Mesendoderm (in vitro differentiated cells): ENCODE results near the gene PGM5.
"Not testable (repeated sequence)": the region's sequence is repeated elsewhere in the genome, so short reads cannot be mapped to it uniquely, and the experiment has no call there.

Source experiments
- DNase-seq: peaks from one replicate; pipeline ENCODE4 v3.0.0; 2013
- H2AK5ac ChIP-seq: 2 replicates; pipeline ENCODE4 v1.6.1; 2013; ENCODE audit warnings: low read length, inconsistent platforms
- H2BK120ac ChIP-seq: 2 replicates; pipeline ENCODE4 v1.6.1; 2013; ENCODE audit warnings: low read depth, mild to moderate bottlenecking, low read length, moderate library complexity, mixed read lengths
- H2BK15ac ChIP-seq: replicated peaks from 2 replicates; pipeline ENCODE4 v1.6.1; 2013; ENCODE audit warnings: low read depth, mild to moderate bottlenecking, moderate library complexity
- H2BK5ac ChIP-seq: 2 replicates; pipeline ENCODE4 v1.6.1; 2013; ENCODE audit warnings: low read length, inconsistent platforms
- H3K18ac ChIP-seq: 2 replicates; pipeline ENCODE4 v1.6.1; 2013; ENCODE audit warnings: mild to moderate bottlenecking, low read length, mixed read lengths
- H3K23ac ChIP-seq: one replicate; pipeline ENCODE4 v1.6.1; 2013; ENCODE audit warnings: low read length
- H3K27ac ChIP-seq: 2 replicates; pipeline ENCODE4 v1.5.1; 2013; ENCODE audit warnings: low read depth, mild to moderate bottlenecking, inconsistent platforms, low read length, moderate library complexity
- H3K27me3 ChIP-seq: 2 replicates; pipeline ENCODE4 v1.6.1; 2013; ENCODE audit warnings: low read length, control low read depth, mild to moderate bottlenecking, inconsistent platforms; ENCODE audit not compliant: insufficient read depth, poor library complexity
- H3K36me3 ChIP-seq: 2 replicates; pipeline ENCODE4 v1.6.1; 2013; ENCODE audit warnings: low read length, inconsistent platforms; ENCODE audit not compliant: control insufficient read depth, insufficient read depth
- H3K4ac ChIP-seq: one replicate; pipeline ENCODE4 v1.6.1; 2013; ENCODE audit warnings: low read depth, mild to moderate bottlenecking, low read length, moderate library complexity
- H3K4me1 ChIP-seq: 2 replicates; pipeline ENCODE4 v1.6.1; 2013; ENCODE audit warnings: low read depth, low read length, inconsistent platforms; ENCODE audit not compliant: control insufficient read depth
- H3K4me2 ChIP-seq: 2 replicates; pipeline ENCODE4 v1.6.1; 2013; ENCODE audit warnings: low read length
- H3K4me3 ChIP-seq: 2 replicates; pipeline ENCODE4 v1.5.1; 2013; ENCODE audit warnings: mild to moderate bottlenecking, low read length
- H3K56ac ChIP-seq: one replicate; pipeline ENCODE4 v1.6.1; 2013; ENCODE audit warnings: low read length
- H3K79me1 ChIP-seq: 2 replicates; pipeline ENCODE4 v1.6.1; 2013; ENCODE audit warnings: low read length, inconsistent platforms
- H3K79me2 ChIP-seq: 2 replicates; pipeline ENCODE4 v1.6.1; 2013; ENCODE audit warnings: mild to moderate bottlenecking, low read length; ENCODE audit not compliant: control insufficient read depth, insufficient read depth
- H3K9ac ChIP-seq: 2 replicates; pipeline ENCODE4 v1.6.1; 2013; ENCODE audit warnings: low read length, inconsistent platforms
- H4K5ac ChIP-seq: one replicate; pipeline ENCODE4 v1.6.1; 2013; ENCODE audit warnings: low read length
- H4K8ac ChIP-seq: one replicate; pipeline ENCODE4 v1.6.1; 2013; ENCODE audit warnings: low read depth, mild to moderate bottlenecking, control low read depth, low read length, moderate library complexity
- WGBS: extraction: QIAGEN DNeasy Blood & Tissue Kit; methylation state at CpG from one replicate; pipeline ENCODE4 v1.1.7; 2013; ENCODE audit warnings: low lambda C conversion rate, missing lambda C conversion rate; ENCODE audit not compliant: insufficient coverage; ENCODE audit errors: extremely low coverage; 5-methylcytosine and 5-hydroxymethylcytosine counted together

Gene PGM5

GRCh38 chr9:68324518-68324917, 31.9 kb upstream of the PGM5 start:
- H3K4me3 ChIP-seq, H2BK5ac ChIP-seq, H3K4me2 ChIP-seq, H2BK15ac ChIP-seq, H3K18ac ChIP-seq, H3K4me1 ChIP-seq, H3K79me2 ChIP-seq, H2AK5ac ChIP-seq, H3K23ac ChIP-seq, H4K5ac ChIP-seq, H3K36me3 ChIP-seq, H3K9ac ChIP-seq, H3K79me1 ChIP-seq, DNase-seq, H3K4ac ChIP-seq, H3K56ac ChIP-seq, H3K27ac ChIP-seq, H4K8ac ChIP-seq, H2BK120ac ChIP-seq, H3K27me3 ChIP-seq: not testable (repeated sequence)
- WGBS = no CpG with 5 or more reads among the region's 20 CpGs

- H2AK5ac ChIP-seq, H3K4me3 ChIP-seq, H3K27ac ChIP-seq, H3K4ac ChIP-seq, H2BK5ac ChIP-seq, H3K36me3 ChIP-seq, H3K18ac ChIP-seq, H4K8ac ChIP-seq, H3K4me2 ChIP-seq, H3K4me1 ChIP-seq, H4K5ac ChIP-seq, H3K9ac ChIP-seq, H2BK15ac ChIP-seq, DNase-seq, H2BK120ac ChIP-seq, H3K27me3 ChIP-seq, H3K79me1 ChIP-seq, H3K23ac ChIP-seq, H3K79me2 ChIP-seq, H3K56ac ChIP-seq: not testable (repeated sequence)
- WGBS = no CpG with 5 or more reads among the region's 4 CpGs
Measured at GRCh38 chr9:68329106-68329505, 27.3 kb upstream of the PGM5 start.

GRCh38 chr9:68330531-68331173, 25.8 kb upstream of the PGM5 start:
- H3K4me2 ChIP-seq, H3K27ac ChIP-seq, H3K9ac ChIP-seq, H3K36me3 ChIP-seq, H2AK5ac ChIP-seq, H3K4me3 ChIP-seq, H3K79me2 ChIP-seq, H3K56ac ChIP-seq, H3K79me1 ChIP-seq, H3K27me3 ChIP-seq, H3K4ac ChIP-seq, H4K8ac ChIP-seq, H3K4me1 ChIP-seq, H3K23ac ChIP-seq, H2BK5ac ChIP-seq, H3K18ac ChIP-seq, H2BK15ac ChIP-seq, H2BK120ac ChIP-seq, H4K5ac ChIP-seq, DNase-seq: not testable (repeated sequence)
- WGBS = no CpG with 5 or more reads among the region's 11 CpGs

- H3K4me3 ChIP-seq, H2BK15ac ChIP-seq, H3K79me1 ChIP-seq, H3K18ac ChIP-seq, H3K56ac ChIP-seq, H3K4me1 ChIP-seq, H3K9ac ChIP-seq, H3K79me2 ChIP-seq, H2BK120ac ChIP-seq, H3K27me3 ChIP-seq, H4K5ac ChIP-seq, H4K8ac ChIP-seq, H3K4ac ChIP-seq, H3K27ac ChIP-seq, H2BK5ac ChIP-seq, H2AK5ac ChIP-seq, H3K23ac ChIP-seq, H3K36me3 ChIP-seq, DNase-seq, H3K4me2 ChIP-seq: not testable (repeated sequence)
- no CpG with 5 or more reads among the region's 1 CpG for WGBS
Measured at GRCh38 chr9:68332122-68332521, 24.3 kb upstream of the PGM5 start.

GRCh38 chr9:68335935-68336334, 20.5 kb upstream of the PGM5 start:
- not testable (repeated sequence) for H3K4me1 ChIP-seq, H4K5ac ChIP-seq, H3K79me2 ChIP-seq, H3K36me3 ChIP-seq, H3K9ac ChIP-seq, H4K8ac ChIP-seq, H2BK5ac ChIP-seq, H3K23ac ChIP-seq, H2AK5ac ChIP-seq, H3K56ac ChIP-seq, H3K18ac ChIP-seq, H2BK120ac ChIP-seq, H3K27me3 ChIP-seq, H3K4ac ChIP-seq, H3K4me2 ChIP-seq, H3K4me3 ChIP-seq, H3K79me1 ChIP-seq, H2BK15ac ChIP-seq, DNase-seq, H3K27ac ChIP-seq
- no CpG with 5 or more reads among the region's 3 CpGs for WGBS

- H2BK5ac ChIP-seq, H3K23ac ChIP-seq, H3K79me1 ChIP-seq, H3K4me1 ChIP-seq, H2AK5ac ChIP-seq, H3K56ac ChIP-seq, H3K18ac ChIP-seq, H3K4ac ChIP-seq, H2BK15ac ChIP-seq, H3K79me2 ChIP-seq, H3K4me3 ChIP-seq, DNase-seq, H3K27ac ChIP-seq, H3K36me3 ChIP-seq, H3K27me3 ChIP-seq, H4K5ac ChIP-seq, H4K8ac ChIP-seq, H3K9ac ChIP-seq, H2BK120ac ChIP-seq, H3K4me2 ChIP-seq: not testable (repeated sequence)
- WGBS = no CpG with 5 or more reads among the region's 10 CpGs
Measured at GRCh38 chr9:68336639-68337339, 19.6 kb upstream of the PGM5 start.
